Measurements from ENCODE around the gene ESRRA. TPM values are rescaled to one million over a fixed set of nuclear protein-coding genes. Genes with fewer than 3 reads are reported as not detected.

Gene ESRRA
- total RNA-seq, 1 experiment from 2014 or later: 63.4 TPM

DNA sequence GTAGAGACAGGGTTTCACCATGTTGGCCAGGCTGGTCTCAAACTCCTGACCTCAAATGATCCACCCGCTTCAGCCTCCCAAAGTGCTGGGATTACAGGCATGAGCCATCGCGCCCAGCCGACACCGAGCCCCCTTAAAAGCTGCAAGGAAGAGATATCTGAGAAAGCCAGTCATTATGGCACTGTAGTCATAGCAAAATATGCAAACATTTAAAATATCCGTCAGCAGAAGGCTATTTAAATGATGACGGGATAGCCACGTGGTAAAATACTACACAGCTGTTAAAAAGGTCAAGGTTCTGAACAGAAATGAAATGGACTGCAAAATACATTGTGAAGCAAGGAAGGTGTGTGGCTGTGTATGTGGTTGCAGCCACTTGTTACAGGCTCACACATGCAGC lies 28.2 kb downstream of the ESRRA start:
- intact Hi-C loops (cut with micrococcal nuclease): no loop called here
- Mint-ChIP-seq H3K4me1 (ENCODE audit: insufficient read depth, unreplicated experiment) (peaks cover 20% of the 10 kb centered on the region), H3K9me3 (ENCODE audit: unreplicated experiment) (no peaks in the 10 kb centered on the region), H3K27me3 (ENCODE audit: insufficient read depth, unreplicated experiment) (no peaks in the 10 kb centered on the region), H3K27ac (ENCODE audit: low read depth, unreplicated experiment) (peak overlapping the region; percentile 2), H3K36me3 (ENCODE audit: insufficient read depth, unreplicated experiment) (no peaks in the 10 kb centered on the region), H3K4me3 (ENCODE audit: unreplicated experiment) (no peak overlapping the region)
- TF ChIP-seq, protein P1, sequence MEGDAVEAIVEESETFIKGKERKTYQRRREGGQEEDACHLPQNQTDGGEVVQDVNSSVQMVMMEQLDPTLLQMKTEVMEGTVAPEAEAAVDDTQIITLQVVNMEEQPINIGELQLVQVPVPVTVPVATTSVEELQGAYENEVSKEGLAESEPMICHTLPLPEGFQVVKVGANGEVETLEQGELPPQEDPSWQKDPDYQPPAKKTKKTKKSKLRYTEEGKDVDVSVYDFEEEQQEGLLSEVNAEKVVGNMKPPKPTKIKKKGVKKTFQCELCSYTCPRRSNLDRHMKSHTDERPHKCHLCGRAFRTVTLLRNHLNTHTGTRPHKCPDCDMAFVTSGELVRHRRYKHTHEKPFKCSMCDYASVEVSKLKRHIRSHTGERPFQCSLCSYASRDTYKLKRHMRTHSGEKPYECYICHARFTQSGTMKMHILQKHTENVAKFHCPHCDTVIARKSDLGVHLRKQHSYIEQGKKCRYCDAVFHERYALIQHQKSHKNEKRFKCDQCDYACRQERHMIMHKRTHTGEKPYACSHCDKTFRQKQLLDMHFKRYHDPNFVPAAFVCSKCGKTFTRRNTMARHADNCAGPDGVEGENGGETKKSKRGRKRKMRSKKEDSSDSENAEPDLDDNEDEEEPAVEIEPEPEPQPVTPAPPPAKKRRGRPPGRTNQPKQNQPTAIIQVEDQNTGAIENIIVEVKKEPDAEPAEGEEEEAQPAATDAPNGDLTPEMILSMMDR (IDR thresholded peaks at IDR 0.05; ENCODE audit: unreplicated experiment): no peak
- ChIA-PET CTCF (interaction anchor here (1.0 to 11.4 kb wide), 7 partner anchors 9 to 82 kb away, joined by 5 to 135 read pairs (median 20); partner anchors contain the start of genes CATSPERZ, PLCB3, PRDX5 and TRMT112), POLR2A (interaction anchor here (1.2 to 15.4 kb wide), 7 partner anchors 8 to 29 kb away, joined by 4 to 285 read pairs (median 25); partner anchors contain the start of genes ESRRA, PRDX5 and TRMT112)
- DNase-seq (ENCODE audit: unreplicated experiment): no peak
- no TSS peak for BruUV-seq (replicated peaks)

DNA sequence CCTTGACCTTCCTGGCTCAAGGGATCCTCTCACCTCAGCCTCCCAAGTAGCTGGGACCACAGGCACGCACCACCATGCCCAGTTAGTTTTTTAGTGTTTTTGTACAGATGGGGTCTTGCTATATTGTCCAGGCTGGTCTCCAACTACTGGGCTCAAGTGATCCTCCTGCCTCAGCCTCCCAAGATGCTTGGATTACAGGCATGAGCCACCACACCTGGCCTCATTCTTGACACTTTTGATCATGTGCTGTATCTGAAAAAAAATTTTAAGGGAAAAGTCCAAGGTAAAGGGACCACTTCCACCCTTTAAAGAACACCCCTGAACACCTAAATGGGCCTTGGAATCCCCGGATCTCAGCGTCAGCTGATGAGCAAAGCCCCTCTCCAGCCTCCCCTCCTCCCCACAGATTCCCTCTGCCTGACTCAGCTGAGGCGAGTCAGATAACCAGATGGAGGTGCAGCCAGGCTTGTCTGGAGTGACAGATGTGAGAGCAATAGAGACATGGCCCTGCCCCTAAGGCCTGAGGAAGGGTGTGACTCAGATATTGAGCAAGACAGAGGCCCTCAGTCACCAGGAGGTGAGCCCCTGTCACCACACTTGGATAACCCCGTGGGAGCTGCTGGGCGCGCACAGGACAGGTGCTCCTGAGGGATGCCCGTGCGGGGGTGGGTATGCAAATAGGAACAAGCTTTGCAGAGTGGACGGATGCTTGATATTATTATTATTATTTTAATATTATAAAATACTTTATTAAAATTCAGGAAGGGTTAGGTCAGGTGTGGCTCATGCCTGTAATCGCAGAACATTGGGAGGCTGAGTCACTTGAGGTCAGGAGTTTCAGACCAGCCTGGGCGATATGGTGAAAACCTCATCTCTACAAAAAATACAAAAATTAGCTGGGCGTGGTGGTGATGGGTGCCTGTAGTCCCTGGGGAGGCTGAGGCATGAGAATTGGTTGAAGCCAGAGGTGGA lies 29.7 kb downstream of the ESRRA start:
- intact Hi-C loops (cut with micrococcal nuclease): loop anchor here (1.0 kb wide), 1 partner anchor 17 kb away; the partner anchor contains the start of gene PRDX5
- CTCF ChIA-PET: interaction anchor here (0.6 to 11.4 kb wide), 5 partner anchors 10 to 204 kb away, joined by 3 to 135 read pairs (median 9); partner anchors contain the start of genes PRDX5 and TRMT112
- no peaks in the 10 kb centered on the region for H3K9me3 Mint-ChIP-seq (ENCODE audit: unreplicated experiment)
- H3K36me3 Mint-ChIP-seq (ENCODE audit: insufficient read depth, unreplicated experiment): no peaks in the 10 kb centered on the region
- TF ChIP-seq, protein P1 (IDR thresholded peaks at IDR 0.05; ENCODE audit: unreplicated experiment): no peak
- H3K27ac Mint-ChIP-seq (ENCODE audit: low read depth, unreplicated experiment): peak overlapping the region; percentile 98
- no TSS peak for BruUV-seq (replicated peaks)
- no peaks in the 10 kb centered on the region for H3K27me3 Mint-ChIP-seq (ENCODE audit: insufficient read depth, unreplicated experiment)
- POLR2A ChIA-PET: interaction anchor here (0.7 to 15.4 kb wide), 19 partner anchors 11 to 654 kb away, joined by 3 to 285 read pairs (median 5); partner anchors contain the start of genes ESRRA, PPP1R14B, PRDX5 and RPS6KA4
- peak; percentile 98 for DNase-seq (ENCODE audit: unreplicated experiment)
- peaks cover 20% of the 10 kb centered on the region for H3K4me1 Mint-ChIP-seq (ENCODE audit: insufficient read depth, unreplicated experiment)
- H3K4me3 Mint-ChIP-seq (ENCODE audit: unreplicated experiment): peak overlapping the region; percentile 43

DNA sequence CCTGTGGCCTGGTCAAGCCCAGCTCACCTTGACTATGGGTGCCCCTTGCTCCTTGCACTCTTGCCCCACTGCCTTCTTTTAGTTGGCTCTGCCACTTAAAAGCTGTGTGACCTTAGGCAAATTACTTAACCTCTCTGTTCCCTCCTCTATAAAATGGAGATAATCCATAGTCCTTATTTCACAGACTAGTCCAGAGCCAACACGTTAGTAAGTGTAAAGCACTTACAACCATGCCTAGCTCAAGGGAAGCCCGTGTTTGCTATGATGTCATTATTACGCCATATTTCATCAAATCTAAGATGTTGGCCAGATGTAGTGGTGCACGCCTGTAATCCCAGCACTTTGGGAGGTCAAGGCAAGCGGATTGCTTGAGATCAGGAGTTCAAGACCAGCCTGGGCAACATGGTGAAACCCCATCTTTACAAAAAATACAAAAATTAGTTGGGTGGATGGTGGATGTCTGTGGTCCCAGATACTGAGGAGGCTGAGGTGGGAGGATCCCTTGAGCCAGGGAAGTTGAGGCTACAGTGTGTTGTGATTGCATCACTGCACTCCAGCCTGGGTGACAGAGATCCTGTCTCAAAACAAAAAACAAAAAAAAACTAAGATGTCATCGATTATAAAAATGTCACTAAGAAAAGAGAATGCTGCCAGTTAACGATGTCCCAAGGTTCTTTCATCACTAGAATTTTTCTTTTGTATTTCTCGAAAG lies 32.4 kb downstream of the ESRRA start:
- intact Hi-C loops (cut with micrococcal nuclease): no loop called here
- no peaks in the 10 kb centered on the region for H3K27me3 Mint-ChIP-seq (ENCODE audit: insufficient read depth, unreplicated experiment)
- BruUV-seq (replicated peaks): no TSS peak
- TF ChIP-seq, protein P1 (IDR thresholded peaks at IDR 0.05; ENCODE audit: unreplicated experiment): no peak
- DNase-seq (ENCODE audit: unreplicated experiment): no peak
- CTCF ChIA-PET: interaction anchor here (0.7 to 11.4 kb wide), 6 partner anchors 17 to 133 kb away, joined by 3 to 135 read pairs (median 4); partner anchors contain the start of genes PRDX5 and TRMT112
- H3K9me3 Mint-ChIP-seq (ENCODE audit: unreplicated experiment): no peaks in the 10 kb centered on the region
- H3K4me1 Mint-ChIP-seq (ENCODE audit: insufficient read depth, unreplicated experiment): peaks cover 17% of the 10 kb centered on the region
- H3K27ac Mint-ChIP-seq (ENCODE audit: low read depth, unreplicated experiment): no peak overlapping the region
- no peak overlapping the region for H3K4me3 Mint-ChIP-seq (ENCODE audit: unreplicated experiment)
- POLR2A ChIA-PET: interaction anchor here (0.6 to 15.4 kb wide), 6 partner anchors 9 to 710 kb away, joined by 3 to 285 read pairs (median 4); partner anchors contain the start of genes PRDX5 and TRMT112
- H3K36me3 Mint-ChIP-seq (ENCODE audit: insufficient read depth, unreplicated experiment): no peaks in the 10 kb centered on the region
